ENCODE data around the gene CPSF3.

DNA sequence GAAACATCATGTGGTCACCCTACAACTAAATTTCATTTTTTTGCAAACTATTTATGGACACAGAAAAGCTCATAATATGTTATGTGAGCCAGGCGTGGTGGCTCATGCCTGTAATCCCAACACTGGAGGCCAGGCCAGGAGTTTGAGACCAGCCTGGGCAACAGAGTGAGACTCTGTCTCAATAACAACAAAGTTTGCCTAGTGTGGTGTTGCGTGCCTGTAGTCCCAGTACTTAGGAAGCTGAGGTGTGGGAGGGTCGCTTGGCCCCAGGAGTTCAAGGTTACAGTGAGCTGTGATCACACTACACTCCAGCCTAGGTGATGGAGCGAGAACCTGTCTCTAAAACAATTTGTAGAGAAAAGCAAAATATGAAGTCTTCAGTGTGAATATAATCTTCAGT is 56.7 kb downstream of the CPSF3 start:
- TF ChIP-seq, protein P1, sequence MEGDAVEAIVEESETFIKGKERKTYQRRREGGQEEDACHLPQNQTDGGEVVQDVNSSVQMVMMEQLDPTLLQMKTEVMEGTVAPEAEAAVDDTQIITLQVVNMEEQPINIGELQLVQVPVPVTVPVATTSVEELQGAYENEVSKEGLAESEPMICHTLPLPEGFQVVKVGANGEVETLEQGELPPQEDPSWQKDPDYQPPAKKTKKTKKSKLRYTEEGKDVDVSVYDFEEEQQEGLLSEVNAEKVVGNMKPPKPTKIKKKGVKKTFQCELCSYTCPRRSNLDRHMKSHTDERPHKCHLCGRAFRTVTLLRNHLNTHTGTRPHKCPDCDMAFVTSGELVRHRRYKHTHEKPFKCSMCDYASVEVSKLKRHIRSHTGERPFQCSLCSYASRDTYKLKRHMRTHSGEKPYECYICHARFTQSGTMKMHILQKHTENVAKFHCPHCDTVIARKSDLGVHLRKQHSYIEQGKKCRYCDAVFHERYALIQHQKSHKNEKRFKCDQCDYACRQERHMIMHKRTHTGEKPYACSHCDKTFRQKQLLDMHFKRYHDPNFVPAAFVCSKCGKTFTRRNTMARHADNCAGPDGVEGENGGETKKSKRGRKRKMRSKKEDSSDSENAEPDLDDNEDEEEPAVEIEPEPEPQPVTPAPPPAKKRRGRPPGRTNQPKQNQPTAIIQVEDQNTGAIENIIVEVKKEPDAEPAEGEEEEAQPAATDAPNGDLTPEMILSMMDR (IDR thresholded peaks at IDR 0.05; ENCODE audit: insufficient read depth, low read length, poor library complexity, severe bottlenecking): no peak
- no peak for TF ChIP-seq EZH2phosphoT487 (conservative IDR thresholded peaks at IDR 0.05; ENCODE audit: low read length)
